ENCODE data around the gene PPP1R14B. TPM values are rescaled to one million over a fixed set of nuclear protein-coding genes. Genes with fewer than 3 reads are reported as not detected.

Gene PPP1R14B
- total RNA-seq, 2 experiments from 2014 or later, result 96.9 to 105 TPM

Other genes starting within 250 kb of the PPP1R14B start
- under 1 TPM; 0.05 to 0.23 TPM for gene FLRT1, start 211.0 kb downstream of the PPP1R14B start, total RNA-seq
- gene MACROD1, start 80.8 kb downstream of the PPP1R14B start, total RNA-seq, result 1 to 10 TPM; 8.8 to 9.1 TPM
- gene STIP1, start 60.8 kb downstream of the PPP1R14B start, total RNA-seq, result 100 to 1,000 TPM; 258 to 269 TPM
- gene FERMT3, start 40.2 kb downstream of the PPP1R14B start, total RNA-seq, result 100 to 1,000 TPM; 195 to 199 TPM
- 10 to 100 TPM; 34.7 to 35.3 TPM for gene TRPT1, start 20.8 kb downstream of the PPP1R14B start, total RNA-seq
- gene NUDT22, start 20.7 kb downstream of the PPP1R14B start, total RNA-seq, result 10 to 100 TPM; 84.8 to 90.6 TPM
- gene DNAJC4, start 16.4 kb downstream of the PPP1R14B start, total RNA-seq, result 10 to 100 TPM; 40.8 to 42.0 TPM
- gene VEGFB, start 12.4 kb downstream of the PPP1R14B start, total RNA-seq, result 10 to 100 TPM; 49.1 to 58.5 TPM
- gene FKBP2, start 5.8 kb downstream of the PPP1R14B start, total RNA-seq, result 10 to 100 TPM; 26.4 to 27.9 TPM
- gene PLCB3, start 4.6 kb upstream of the PPP1R14B start, total RNA-seq, result 10 to 100 TPM; 12.5 to 14.0 TPM
- gene BAD, start 37.7 kb upstream of the PPP1R14B start, total RNA-seq, result 10 to 100 TPM; 36.5 to 39.2 TPM
- 10 to 100 TPM; 31.4 to 37.9 TPM for gene GPR137, start 38.9 kb upstream of the PPP1R14B start, total RNA-seq
- under 1 TPM in 1 of 2 experiments, not detected in 1; 0.15 TPM for gene KCNK4, start 44.4 kb upstream of the PPP1R14B start, total RNA-seq
- gene CATSPERZ, start 53.4 kb upstream of the PPP1R14B start, total RNA-seq, result not detected
- gene ESRRA, start 58.6 kb upstream of the PPP1R14B start, total RNA-seq, result 10 to 100 TPM; 38.5 to 42.2 TPM
- 100 to 1,000 TPM; 137 to 145 TPM for gene TRMT112, start 70.6 kb upstream of the PPP1R14B start, total RNA-seq
- 100 to 1,000 TPM; 137 to 139 TPM for gene PRDX5, start 71.2 kb upstream of the PPP1R14B start, total RNA-seq
- 100 to 1,000 TPM in 1 of 2 experiments, 10 to 100 TPM in 1; 99.1 to 106 TPM for gene CCDC88B, start 93.3 kb upstream of the PPP1R14B start, total RNA-seq
- gene RPS6KA4, start 112.2 kb upstream of the PPP1R14B start, total RNA-seq, result 10 to 100 TPM; 40.2 to 43.5 TPM